ENCODE data around the gene MDFI.

The MDFI gene

DNA sequence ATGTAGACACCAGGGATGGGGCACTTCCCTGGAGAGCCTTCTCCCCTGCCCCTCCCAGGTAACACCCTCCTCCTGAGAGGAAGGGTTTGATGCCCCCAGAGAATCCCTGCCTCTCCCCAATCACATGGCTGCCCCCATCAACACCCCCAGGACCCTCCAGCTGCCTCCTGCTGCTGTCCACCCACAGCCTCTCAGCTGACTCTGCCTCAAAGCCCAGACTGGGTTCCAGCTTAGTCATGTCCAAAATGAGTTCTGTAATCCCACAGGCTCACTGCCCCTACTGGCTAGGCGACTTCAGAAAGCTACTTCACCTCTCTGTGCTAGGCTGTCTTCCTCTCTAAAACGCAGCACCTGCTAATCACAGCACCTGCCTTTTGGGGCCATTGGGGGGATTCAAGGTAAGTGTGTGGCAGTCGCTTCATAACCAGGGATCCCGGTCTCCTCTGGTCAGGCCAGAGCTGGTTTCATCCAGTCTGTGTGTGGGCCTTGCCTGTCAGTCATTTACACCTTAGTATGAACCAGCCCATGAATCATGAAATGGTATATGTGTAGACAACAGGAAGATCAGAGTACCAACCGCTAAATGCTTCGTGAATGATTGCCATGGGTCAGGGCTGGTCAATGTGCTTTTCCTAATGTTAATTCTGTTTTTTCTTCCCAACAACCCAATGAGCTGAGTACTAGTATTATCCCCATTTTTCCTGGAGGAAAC, 56.7 kb downstream of the MDFI start:
- no peak overlapping the region for H3K4me3 ChIP-seq (replicated peaks; ENCODE audit: low read depth, low read length)
- TF ChIP-seq, protein P1, sequence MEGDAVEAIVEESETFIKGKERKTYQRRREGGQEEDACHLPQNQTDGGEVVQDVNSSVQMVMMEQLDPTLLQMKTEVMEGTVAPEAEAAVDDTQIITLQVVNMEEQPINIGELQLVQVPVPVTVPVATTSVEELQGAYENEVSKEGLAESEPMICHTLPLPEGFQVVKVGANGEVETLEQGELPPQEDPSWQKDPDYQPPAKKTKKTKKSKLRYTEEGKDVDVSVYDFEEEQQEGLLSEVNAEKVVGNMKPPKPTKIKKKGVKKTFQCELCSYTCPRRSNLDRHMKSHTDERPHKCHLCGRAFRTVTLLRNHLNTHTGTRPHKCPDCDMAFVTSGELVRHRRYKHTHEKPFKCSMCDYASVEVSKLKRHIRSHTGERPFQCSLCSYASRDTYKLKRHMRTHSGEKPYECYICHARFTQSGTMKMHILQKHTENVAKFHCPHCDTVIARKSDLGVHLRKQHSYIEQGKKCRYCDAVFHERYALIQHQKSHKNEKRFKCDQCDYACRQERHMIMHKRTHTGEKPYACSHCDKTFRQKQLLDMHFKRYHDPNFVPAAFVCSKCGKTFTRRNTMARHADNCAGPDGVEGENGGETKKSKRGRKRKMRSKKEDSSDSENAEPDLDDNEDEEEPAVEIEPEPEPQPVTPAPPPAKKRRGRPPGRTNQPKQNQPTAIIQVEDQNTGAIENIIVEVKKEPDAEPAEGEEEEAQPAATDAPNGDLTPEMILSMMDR (IDR thresholded peaks at IDR 0.05; ENCODE audit: low read length, missing control alignments): no peak
- DNase-seq (ENCODE audit: low read depth): peak; percentile 14

DNA sequence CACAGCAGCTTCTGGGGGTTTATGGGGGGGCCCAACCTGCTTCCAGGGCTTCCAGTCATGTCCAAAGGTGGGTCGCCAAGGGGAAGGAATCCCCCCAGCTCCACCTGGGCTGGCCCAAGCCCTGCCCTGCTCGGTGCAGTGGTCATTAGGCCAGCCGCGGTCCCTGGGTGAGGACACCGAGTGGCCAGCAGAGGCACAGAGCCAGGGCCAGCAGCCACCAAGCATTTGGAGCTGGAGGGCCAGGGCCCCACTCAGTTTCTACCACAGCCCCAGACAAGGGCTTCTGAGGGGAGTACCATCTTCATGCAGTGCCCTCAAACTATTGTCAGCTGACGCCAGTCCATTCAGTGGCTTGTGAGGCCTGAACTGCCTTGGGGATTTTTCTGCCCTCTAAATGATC, 57.6 kb downstream of the MDFI start:
- TF ChIP-seq, protein P1 (IDR thresholded peaks at IDR 0.05; ENCODE audit: low read length, missing control alignments): no peak
- no peak overlapping the region for H3K4me3 ChIP-seq (replicated peaks; ENCODE audit: low read depth, low read length)
- DNase-seq (ENCODE audit: low read depth): no peak

DNA sequence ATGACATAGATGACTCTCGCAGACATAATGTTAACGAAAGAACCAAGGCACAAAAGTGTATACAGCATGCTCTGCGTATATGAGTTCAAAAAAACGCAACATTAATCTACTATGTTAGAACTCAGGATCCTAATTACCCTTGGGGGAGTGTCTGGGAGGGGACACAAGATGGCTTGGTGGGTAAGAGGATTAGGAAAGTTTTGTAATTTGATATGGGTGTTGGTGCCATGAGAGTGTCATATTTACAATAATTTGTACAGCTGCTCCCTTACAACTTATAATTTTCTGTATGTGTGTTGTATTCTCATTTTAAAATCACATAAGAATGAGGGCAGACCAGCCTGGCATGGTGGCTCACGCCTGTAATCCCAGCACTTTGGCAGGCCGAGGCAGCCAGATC, 58.5 kb downstream of the MDFI start:
- TF ChIP-seq, protein P1 (IDR thresholded peaks at IDR 0.05; ENCODE audit: low read length, missing control alignments): no peak
- no peak overlapping the region for H3K4me3 ChIP-seq (replicated peaks; ENCODE audit: low read depth, low read length)
- no peak for DNase-seq (ENCODE audit: low read depth)

DNA sequence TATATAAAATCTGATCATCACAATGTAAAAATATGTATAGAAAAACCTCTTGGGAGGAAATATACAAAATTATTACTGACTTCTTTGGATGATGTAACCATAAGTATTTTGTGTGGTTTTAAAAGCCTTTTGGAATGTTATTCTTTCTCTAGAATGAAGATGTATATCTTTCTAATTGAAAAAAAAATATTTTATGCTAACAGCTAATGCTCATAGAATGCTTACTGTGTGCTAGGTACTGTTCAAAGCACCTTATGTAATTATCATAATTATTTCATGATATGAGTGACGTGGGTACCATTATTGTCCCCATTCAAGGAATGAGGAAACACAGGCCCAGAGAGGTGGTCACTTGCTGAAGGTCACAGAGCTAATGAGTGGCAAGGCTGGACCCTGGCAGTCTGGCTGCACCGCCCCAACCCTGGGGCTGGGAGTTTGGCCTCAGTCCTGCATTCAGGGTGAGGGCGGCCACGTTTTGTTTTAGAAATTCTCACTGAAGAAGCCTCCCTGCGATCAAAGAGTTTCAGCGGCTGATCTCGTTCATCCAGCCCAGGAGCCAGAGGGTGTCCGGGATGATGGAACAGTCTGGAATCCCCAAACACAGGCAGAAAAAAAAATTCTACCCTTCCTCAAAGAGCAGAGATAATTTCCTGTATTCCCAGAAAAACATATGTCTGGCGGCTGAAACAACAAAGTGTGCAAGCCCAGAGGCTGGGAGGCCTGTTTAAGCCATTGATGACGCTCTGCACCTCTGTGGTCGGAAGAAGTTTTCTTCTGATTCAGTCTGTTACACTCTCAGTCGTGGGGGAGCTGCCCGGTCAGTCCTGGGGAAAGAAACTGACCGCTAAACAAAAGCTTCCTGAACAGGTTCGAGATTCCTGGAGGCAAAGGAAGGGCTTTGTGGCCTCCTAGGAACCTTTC, 59.9 kb downstream of the MDFI start:
- H3K4me3 ChIP-seq (replicated peaks; ENCODE audit: low read depth, low read length): no peak overlapping the region
- TF ChIP-seq, protein P1 (IDR thresholded peaks at IDR 0.05; ENCODE audit: low read length, missing control alignments): no peak
- peak; percentile 93 for DNase-seq (ENCODE audit: low read depth)

DNA sequence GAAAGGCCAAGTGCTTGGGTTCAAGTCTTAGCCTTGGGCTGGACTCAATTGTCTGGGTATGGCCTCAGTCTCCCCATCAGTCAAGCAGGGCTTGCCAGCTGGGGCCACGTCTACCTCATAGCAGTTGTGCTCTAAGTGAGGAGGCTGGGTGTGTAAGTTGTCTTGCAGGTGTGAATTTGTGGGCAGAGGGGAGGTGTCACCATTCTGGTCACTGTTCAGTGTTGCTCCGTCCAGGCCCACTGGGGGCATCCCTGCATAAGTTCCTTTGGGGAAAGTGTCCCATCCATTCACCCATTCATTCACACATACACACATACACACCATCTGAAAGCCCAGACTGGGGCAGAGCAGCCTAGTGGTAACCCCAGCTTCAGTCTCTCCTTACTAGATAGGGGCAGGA, 60.8 kb downstream of the MDFI start:
- H3K4me3 ChIP-seq (replicated peaks; ENCODE audit: low read depth, low read length): no peak overlapping the region
- DNase-seq (ENCODE audit: low read depth): no peak
- TF ChIP-seq, protein P1 (IDR thresholded peaks at IDR 0.05; ENCODE audit: low read length, missing control alignments): no peak

DNA sequence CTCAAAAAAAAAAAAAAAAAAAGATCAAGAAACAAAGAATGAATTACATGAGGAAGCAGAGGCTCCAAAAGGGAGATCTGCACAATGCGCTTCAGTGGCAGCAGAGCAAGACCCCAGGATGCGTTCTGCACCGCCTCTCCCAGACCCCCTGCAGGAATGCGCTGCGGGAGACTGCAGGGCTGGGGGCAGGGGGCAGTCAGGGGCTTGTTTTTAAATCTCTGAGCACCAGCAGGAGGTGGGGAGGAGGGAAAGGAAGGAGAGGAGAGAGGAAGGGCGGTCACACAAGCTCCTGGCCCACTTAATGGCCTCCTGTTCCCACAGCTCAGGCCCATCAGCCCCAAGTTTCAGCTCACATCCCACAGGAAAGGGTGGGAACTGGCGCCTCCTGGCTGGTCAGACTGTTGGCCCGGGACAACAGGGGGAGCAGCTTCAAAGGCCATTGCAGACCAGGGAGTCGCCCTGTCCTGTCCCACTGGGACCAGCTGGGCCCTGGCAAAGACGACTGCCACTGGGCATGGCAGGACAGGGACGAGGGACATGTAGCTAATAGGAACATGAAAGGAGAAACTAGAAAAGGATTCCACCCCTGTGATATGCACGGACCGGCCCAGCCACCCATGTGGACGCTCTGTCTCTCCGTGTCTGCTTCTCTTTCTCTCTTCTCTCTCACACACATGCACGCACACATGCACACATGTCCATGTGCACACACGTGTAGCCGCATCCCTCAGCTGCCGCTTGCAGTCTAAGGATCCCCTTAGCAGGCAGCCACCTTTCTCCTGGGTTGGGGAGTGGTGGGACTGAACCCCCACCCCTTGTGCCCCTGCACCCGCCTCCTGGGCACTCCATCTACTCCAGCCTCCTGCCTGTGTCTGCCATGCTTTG, 62.4 kb downstream of the MDFI start:
- no peak for DNase-seq (ENCODE audit: low read depth)
- TF ChIP-seq, protein P1 (IDR thresholded peaks at IDR 0.05; ENCODE audit: low read length, missing control alignments): no peak
- H3K4me3 ChIP-seq (replicated peaks; ENCODE audit: low read depth, low read length): no peak overlapping the region
